ENCODE results near the gene CASP8. TPM values are rescaled to one million over a fixed set of nuclear protein-coding genes. Genes with fewer than 3 reads are reported as not detected.

Gene CASP8
- total and polyA plus RNA-seq, 3 donors from 2014 or later, result 7.4 to 12.5 (median 9.1) TPM

DNA sequence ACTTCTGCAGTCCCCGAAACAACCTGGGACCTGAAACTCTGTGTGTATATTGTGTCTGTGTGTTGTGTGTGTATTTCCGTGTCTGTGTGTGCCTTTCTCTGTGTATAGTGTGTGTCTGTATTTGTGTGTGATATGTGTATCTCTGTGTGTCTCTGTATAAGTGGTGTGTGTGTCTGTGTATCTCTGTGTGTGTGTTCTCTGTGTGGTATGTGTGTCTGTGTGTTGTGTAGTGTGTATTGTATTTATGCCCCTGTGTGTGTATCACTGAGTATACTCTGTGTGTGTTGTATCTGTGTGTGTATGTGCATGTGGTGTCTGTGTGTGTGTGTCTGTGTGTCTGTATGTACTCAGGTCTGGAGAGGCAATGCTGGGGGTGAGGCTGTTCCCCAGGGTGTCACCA, 11.6 kb downstream of the CASP8 start:
- no peak for TF ChIP-seq POLR2A (IDR thresholded peaks at IDR 0.05)
- TF ChIP-seq, protein P1, sequence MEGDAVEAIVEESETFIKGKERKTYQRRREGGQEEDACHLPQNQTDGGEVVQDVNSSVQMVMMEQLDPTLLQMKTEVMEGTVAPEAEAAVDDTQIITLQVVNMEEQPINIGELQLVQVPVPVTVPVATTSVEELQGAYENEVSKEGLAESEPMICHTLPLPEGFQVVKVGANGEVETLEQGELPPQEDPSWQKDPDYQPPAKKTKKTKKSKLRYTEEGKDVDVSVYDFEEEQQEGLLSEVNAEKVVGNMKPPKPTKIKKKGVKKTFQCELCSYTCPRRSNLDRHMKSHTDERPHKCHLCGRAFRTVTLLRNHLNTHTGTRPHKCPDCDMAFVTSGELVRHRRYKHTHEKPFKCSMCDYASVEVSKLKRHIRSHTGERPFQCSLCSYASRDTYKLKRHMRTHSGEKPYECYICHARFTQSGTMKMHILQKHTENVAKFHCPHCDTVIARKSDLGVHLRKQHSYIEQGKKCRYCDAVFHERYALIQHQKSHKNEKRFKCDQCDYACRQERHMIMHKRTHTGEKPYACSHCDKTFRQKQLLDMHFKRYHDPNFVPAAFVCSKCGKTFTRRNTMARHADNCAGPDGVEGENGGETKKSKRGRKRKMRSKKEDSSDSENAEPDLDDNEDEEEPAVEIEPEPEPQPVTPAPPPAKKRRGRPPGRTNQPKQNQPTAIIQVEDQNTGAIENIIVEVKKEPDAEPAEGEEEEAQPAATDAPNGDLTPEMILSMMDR (IDR thresholded peaks at IDR 0.05), result no peak
- Histone ChIP-seq H3K4me3 (no peak overlapping the region), H3K27ac (no peak overlapping the region), H3K9me3 (no peaks in the 10 kb centered on the region), H3K36me3 (ENCODE audit: low read depth, missing control alignments) (no peaks in the 10 kb centered on the region), H3K4me1 (no peaks in the 10 kb centered on the region), H3K27me3 (no peaks in the 10 kb centered on the region)
- no peak for DNase-seq
- WGBS, 2 donors, result 92 to 97% methylated on average over 2 of the region's 2 CpGs
- intact Hi-C loops (cut with DNase I; ENCODE audit: low total_unique reads), result no loop called here

DNA sequence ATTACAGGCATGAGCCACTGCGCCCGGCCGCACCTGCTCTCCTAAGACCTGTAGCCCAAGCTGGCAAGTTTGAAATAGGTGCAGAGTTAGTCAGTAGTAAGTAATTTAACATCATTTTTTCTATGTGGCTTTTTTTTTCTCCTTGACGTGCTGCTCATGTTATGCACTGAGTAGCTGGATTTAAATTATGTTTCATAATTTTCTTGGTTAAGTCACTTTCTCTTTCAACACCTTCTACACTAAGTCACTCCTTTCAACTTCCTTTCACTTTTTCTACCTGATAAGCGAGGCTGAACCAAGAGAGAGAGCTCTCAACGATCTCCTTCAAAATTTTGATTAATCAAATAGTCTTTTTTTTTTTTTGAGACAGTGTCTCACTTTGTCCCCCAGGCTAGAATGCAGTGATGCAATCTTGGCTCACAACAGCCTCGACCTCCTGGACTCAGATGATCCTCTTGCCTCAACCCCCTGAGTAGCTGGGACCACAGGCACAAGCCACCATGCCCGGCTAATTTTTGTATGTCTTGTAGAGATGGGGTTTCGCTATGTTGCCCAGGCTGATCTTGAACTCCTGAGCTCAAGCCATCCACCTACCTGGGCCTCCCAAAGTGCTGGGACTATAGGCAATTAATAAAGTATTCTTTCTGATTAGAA, 13.1 kb downstream of the CASP8 start:
- DNase-seq, result no peak
- H3K27me3 ChIP-seq, result no peaks in the 10 kb centered on the region
- no peaks in the 10 kb centered on the region for H3K36me3 ChIP-seq (ENCODE audit: low read depth, missing control alignments)
- no peak overlapping the region for H3K27ac ChIP-seq
- TF ChIP-seq, protein P1 (IDR thresholded peaks at IDR 0.05), result no peak
- no peak for TF ChIP-seq POLR2A (IDR thresholded peaks at IDR 0.05)
- intact Hi-C loops (cut with DNase I; ENCODE audit: low total_unique reads), result no loop called here
- no peak overlapping the region for H3K4me3 ChIP-seq
- WGBS, 2 donors, result 89 to 95% methylated on average over 8 to 9 of the region's 9 CpGs
- no peaks in the 10 kb centered on the region for H3K9me3 ChIP-seq
- H3K4me1 ChIP-seq, result no peaks in the 10 kb centered on the region

DNA sequence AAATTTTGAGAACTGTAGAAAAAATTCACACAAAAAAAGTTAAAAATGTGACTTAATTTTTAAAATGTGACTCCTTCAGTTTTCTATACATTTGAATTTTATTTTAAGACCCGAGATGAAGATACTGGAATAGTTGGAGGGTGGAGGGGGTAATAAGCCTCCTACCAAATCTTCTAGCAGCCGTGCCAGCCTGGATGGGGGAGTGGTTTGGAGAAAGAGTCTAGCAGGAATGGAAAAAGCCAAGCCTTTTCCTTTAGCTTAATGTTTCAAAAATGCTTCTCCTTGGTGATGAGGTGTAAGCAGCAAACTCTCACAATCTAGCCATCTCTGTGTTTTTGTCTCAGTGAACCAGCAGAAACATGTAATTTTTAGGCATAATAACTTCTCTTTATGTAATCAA, 14.7 kb downstream of the CASP8 start:
- no peak for TF ChIP-seq POLR2A (IDR thresholded peaks at IDR 0.05)
- TF ChIP-seq, protein P1 (IDR thresholded peaks at IDR 0.05), result no peak
- H3K4me3 ChIP-seq, result no peak overlapping the region
- intact Hi-C loops (cut with DNase I; ENCODE audit: low total_unique reads), result no loop called here
- WGBS, 2 donors, result 87 to 88% methylated on average over 2 of the region's 2 CpGs
- no peaks in the 10 kb centered on the region for H3K4me1 ChIP-seq
- no peak for DNase-seq
- H3K27me3 ChIP-seq, result no peaks in the 10 kb centered on the region
- no peaks in the 10 kb centered on the region for H3K36me3 ChIP-seq (ENCODE audit: low read depth, missing control alignments)
- H3K9me3 ChIP-seq, result no peaks in the 10 kb centered on the region
- no peak overlapping the region for H3K27ac ChIP-seq

DNA sequence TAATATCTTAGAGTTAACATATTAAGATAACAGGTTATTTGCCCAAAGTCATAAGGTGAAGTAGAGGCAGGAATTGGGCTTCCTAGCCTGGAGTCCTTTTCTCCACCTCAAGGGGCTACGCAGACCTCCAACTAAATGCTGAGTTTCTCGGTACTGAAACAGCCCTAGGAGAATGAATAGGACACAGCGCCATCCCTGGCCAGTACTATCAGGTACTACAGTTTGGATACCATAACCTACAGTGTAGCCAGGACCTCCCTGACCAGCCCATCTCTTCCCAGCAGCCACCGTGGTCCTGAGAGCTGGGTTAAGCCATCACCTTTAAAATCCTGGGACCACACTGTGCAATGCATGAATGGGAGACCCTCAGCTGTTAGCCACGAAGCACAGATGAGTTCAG, 15.7 kb downstream of the CASP8 start:
- H3K36me3 ChIP-seq (ENCODE audit: low read depth, missing control alignments), result no peaks in the 10 kb centered on the region
- 72 to 80% methylated on average over 5 of the region's 5 CpGs for WGBS, 2 donors
- no peak overlapping the region for H3K4me3 ChIP-seq

More for the DNA sequence above, 15.7 kb downstream of the CASP8 start:
- no peak for DNase-seq
- no peak for TF ChIP-seq POLR2A (IDR thresholded peaks at IDR 0.05)
- TF ChIP-seq, protein P1 (IDR thresholded peaks at IDR 0.05), result no peak
- Histone ChIP-seq H3K27me3 (no peaks in the 10 kb centered on the region), H3K9me3 (no peaks in the 10 kb centered on the region), H3K27ac (no peak overlapping the region), H3K4me1 (no peaks in the 10 kb centered on the region)
- intact Hi-C loops (cut with DNase I; ENCODE audit: low total_unique reads), result no loop called here

All from testis (tissue), 3 donors.